ENCODE measurements around the gene NNT.
"Not testable (repeated sequence)": the region's sequence is repeated elsewhere in the genome, so short reads cannot be mapped to it uniquely, and the experiment has no call there.

The NNT gene

DNA sequence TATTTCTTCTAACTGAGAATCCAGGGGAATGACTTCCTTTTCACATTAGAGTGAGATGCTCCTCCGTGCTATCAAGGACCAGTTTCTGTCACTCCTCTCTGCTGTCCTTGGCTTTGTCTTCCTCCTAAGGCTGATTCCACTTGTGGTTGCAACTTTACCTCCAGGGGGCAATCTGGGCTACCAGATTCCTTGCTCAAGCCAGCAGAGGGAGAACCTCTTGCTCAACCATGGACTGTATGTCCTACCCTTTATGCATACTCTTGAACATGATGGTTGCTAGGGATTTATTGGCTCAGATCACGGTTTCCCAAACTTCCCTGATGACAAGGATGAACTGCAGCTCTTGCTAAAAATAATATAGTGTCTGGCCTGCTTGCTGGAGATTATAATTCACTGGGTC is 24.0 kb downstream of the NNT start:
- no peak for DNase-seq (ENCODE audit: low read depth)

DNA sequence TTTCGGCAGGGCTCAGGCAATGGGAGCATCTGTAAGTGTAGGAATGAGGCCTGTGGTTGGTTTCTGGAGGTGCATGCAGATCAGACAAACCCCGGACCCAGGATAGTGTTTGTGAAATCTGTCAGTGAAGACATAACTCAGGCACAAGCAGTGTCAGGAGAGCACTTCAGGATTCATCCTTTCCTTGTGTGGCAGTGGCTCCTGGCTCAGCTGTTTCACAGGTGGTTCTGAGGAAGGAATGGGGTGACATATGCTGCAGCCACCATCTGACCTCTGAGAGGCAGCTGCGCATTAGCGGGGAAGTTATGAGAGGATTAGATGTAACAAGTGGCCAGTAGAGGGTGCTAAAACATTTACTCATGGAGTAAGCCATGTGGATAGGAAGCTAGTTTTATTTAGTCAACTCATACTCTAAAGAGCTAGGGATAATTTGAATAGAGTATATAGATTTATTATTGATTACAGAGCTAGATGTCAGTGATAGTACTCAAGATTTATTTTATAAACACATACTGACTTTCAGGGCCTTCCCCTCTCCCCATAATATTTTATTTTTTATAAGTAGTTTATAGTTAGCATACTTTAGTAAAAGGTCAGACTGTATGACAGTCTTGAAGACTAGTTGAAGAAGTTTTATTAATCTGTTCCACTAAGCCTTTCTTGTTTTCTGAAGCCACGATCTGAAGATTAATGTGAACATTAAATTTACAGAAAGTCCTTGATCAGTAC is 28.4 kb downstream of the NNT start:
- peak; percentile 15 for DNase-seq (ENCODE audit: low read depth)

DNA sequence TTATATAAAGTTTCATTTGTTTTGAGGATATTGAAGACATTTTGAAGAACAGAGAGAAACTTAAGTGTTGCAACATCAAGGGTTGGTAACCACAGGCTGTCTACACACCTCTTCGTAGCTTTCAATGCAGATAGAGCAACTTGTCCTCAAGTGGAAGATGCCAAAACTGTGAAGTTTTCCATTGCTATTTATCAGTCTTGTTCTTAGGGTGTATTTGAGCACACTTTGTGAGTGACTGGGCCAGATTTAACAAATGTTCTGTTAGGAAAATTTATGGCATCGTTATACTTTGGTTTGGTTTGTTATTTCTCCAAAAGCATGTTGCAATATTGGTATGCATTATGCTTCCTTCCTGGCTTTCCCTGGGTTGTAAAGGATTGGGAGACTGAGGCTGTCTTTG is 31.6 kb downstream of the NNT start:
- no peak for DNase-seq (ENCODE audit: low read depth)

DNA sequence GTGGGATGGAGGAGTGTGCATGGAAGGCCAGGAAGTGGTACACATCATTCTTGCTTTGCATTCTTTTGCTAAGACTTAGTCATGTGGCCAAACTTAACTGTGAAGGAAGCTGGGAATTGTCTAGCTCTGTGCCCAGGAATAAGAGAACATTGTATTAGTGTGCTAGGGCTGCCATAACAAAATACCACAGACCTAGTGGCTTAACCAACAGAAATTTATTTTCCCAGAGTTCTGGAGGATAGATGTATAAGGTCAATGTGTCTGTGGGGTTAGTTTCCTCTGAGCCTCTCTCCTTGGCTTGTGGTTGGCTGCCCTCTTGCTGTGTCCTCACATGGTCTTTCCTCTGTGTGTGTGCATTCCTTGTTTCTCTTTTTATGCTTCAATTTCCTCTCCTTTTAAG is 32.4 kb downstream of the NNT start:
- no peak for DNase-seq (ENCODE audit: low read depth)

DNA sequence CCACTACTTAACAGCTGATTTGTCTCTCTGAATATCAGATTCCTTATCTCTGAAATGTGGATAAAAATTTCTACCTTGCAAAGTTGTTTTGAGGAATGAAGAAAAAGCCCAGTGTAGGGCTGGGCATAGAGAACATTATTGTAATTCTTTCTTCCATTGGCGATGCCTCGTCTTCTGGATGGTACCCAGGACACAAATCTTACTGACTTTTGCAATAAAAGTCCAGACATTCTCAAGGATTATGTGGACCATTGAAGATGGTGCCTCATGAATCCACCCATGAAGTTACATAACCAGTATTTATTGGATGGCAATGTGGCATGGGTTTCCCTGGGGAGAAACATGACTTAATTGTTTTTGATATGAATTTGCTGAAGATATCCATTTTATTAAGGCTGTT is 33.1 kb downstream of the NNT start:
- no peak for DNase-seq (ENCODE audit: low read depth)

DNA sequence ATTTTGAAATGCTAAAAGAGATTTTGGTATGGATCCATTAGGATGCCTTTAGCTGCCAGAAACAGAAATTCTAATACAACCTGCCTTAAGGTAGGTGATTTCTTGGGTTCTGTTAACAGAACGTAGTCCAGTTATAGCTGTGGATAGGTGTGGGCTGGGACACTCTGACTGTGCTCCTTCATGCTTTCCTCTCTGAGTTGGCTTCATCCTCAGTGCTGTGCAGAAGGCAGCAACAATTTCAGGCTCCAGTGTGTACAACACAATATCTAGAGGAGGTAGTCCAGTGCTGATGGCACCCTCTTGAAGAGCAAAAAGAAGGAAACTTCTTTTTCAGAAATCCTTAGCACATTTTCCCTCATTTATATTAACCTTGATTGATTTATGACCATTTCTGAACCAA is 34.4 kb downstream of the NNT start:
- no peak for DNase-seq (ENCODE audit: low read depth)

DNA sequence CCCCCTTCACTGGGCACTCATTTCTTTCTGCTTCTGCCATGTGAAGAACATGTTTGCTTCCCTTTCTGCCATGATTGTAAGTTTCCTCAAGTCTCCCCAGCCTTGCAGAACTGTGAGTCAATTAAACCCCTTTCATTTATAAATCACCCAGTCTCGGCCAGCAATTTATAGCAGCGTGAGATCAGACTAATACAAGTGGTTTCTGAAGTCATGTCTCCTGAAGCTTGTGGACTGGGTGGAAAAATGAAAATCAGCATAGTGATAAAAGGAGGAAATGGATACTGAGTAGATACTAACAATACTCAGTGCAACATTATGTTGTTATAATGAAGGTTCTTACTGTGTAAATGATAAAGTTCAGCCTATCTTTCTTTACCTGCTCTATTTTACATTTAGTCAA is 35.1 kb downstream of the NNT start:
- DNase-seq (ENCODE audit: low read depth): no peak

DNA sequence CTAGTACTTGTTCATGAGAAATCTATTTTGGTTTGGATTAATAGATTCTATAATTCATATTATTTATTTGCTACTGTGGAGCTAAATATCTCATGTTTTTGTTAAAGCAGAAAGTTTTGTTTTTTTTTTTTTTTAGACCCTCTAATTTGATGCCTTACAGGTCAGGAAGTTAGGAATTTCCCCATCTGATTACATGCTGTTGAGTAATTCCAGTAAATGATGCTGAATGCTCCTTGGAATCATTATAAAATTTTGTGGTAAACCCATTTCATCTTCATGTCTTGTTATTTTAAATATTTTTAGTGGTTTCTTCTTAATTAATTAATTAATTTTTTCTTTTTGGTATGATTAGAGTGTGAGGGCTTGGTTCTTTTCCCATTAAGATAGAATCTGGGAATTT is 35.6 kb downstream of the NNT start:
- no peak for DNase-seq (ENCODE audit: low read depth)

DNA sequence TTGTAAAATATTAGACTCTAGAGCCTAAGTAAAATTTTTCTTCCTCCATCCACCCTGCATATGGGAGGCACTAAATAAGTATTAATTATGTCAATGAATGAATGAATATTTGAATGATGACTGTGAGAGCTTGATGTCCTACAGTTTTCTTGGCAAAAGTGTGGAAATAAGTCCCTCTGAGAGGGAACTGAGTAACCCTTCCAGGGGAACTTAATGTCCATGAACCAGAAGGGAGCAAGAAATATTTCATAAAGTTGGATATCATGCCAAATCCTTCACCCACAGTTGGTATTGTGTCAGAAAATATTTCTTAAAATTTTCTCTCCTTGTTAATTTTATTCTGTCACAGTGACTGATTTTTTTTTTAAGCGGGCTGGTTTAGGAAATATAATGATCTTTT is 36.6 kb downstream of the NNT start:
- no peak for DNase-seq (ENCODE audit: low read depth)

DNA sequence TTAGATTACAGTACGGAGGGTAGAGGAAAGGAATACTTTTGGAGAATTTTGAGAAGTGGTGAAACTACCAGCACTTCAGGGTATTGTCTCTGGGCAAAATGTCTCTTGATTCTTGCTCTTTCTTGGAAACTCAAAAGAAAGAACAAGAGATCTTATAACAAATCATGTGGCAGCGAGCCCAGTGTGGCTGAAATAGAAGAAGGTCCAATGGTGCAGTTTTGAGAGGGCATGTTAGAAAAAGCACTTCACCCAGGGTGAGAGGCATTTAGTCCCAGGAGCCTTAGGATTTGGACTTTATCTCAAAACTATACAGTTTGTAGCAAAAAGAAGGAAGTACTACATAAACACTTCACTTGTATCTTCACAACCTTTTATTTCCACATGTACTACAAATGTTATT is 39.4 kb downstream of the NNT start:
- DNase-seq (ENCODE audit: low read depth): no peak

DNA sequence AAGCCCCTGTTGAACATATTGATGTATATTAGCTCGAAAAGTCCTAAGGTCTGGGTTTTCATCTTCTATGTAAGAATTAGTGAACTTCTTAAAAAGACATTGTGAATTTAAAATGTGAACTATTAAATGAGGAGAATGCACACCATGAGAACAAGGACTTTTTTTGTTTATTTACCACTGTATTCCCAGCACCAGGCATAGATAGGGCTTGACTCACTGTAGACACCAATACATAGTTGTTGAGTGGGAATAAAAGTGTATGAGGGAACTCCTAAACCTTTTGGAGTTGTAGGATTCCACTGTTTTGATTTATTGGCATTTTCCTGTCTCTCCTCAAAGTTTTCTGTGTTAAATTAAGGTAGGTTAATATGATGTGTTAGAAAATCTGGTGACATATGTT is 40.3 kb downstream of the NNT start:
- no peak for DNase-seq (ENCODE audit: low read depth)

DNA sequence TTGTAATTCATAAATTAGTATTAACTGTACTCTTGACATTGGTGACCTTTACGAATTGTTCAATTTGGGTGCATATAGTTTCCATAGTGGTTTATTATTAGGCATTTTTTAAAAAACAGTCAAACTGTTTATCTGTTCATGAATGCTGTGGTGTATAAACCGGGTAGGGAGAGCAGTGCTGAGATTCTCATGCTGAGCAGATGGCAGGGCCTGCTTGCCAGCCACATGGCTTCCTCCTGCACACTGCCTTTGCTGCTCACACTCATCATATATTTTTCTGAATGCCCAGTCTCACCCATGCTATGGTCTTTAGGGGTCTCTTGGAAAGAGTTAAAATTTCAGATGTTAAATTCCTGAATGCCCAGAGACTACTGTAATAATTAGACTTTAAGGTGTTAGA is 40.8 kb downstream of the NNT start:
- DNase-seq (ENCODE audit: low read depth): no peak

DNA sequence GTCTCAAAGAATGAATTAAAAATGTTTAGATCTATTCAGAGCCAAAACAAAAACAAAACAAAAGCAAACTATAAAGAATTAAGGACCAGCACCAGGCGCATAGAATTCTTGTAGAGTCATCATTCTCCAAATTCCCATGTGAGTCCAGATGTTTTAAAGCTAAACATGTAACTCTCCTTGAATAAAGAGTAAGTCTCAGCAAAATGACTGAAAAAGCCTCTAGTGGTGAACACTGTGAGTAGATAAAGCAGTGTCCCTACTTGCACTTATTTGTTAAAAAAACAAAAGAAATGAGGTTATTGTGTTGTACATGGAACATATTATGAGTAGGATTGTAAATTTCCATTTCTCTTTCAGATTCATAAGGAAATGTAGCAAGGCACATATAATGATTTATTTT is 44.0 kb downstream of the NNT start:
- no peak for DNase-seq (ENCODE audit: low read depth)

DNA sequence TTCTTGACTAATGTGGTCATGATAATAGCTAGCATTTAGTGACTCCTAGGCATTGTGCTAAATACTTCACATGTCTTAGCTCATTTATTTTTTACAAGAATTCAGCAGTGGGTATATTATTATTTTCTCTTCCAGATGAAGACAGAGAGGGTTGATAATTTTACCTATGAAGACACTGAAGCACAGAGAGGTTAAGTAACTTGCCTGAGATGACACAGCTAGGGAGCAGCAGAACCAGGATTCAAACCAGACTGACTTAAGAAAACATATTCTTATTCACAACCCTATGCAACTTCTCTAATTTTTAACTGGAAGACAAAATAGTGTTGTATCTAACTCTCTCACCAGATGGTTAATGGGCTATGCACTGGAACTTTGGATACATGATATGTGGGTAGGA is 44.8 kb downstream of the NNT start:
- DNase-seq (ENCODE audit: low read depth): no peak

DNA sequence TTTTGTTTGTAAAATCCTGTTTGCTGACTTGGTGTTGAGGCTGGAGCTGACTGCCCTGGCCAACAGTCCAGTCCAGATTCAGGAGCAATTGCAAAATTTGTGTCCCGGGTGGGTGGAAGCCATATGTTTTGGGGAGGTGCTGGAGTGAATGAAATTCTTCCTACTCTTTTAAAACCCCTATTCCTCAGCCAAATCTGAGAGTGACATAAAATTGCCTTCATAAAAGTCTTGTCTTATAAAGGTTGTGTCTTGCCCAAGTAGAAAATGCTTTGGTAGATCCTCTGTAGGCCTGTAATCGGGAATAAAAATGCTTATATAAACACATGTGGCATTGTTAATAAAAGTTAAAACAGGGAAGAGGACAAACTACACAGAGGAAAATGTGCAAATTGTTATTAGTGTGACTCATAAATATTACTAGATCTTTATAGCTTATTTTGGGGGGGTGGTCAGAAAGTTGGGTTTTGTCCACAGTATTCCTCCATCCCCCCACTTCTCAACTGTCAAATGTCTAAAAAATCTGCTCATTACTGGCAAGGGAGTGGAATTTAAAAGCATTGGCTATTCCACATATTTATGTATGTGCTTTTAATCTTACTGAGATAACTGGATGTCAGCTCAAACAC is 45.6 kb downstream of the NNT start:
- DNase-seq (ENCODE audit: low read depth): no peak

DNA sequence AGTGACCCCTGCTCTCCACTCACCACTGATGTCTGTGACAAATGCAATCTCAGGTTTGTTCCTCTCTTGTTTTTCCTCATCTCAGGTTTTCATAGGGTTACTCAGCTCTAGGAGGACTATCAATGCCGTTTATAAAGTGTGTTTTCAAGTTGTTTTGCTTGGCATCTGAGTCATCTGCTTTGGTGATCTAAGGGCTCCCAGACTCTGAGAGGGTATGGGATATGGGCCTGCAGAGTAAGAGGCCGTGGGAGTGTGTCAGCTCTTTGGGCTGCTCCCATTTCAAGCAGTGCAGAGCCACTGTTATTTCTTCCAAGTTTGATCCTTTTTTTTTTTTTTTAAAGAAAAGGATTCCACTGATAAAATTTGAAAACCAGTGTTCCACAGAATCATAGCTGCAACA is 46.3 kb downstream of the NNT start:
- no peak for DNase-seq (ENCODE audit: low read depth)

DNA sequence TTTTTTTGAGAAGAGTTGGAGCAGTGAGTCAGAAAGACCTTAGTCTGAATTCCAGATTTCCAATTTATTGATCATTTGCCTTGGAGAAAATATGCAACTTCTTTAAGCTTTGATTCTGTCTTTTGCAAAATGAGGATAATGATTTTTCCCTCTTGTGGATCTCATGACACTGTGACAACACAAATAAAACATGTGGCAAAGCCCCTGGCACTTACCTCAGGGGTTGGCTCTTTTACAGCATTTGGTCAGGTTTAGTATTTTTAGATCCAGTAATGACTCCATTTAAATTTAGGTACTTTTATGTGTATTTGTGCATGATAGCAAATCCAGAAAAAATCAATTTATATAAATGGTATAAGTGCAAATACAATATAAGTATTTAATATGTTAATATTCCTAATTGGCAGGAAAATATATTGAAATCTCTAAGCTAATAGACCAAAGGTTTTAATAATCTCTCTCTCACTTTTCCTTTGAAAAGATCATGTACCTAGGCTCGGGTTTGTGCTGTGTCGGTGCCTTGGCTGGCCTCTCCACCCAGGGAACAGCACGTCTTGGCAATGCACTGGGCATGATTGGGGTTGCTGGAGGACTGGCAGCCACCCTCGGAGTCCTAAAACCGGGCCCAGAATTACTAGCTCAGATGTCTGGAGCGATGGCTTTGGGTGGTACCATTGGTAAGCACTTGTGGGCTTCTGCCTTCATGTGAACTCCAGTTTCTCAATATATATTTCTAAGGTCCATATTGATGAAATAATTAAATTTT is 49.7 kb downstream of the NNT start:
- DNase-seq (ENCODE audit: low read depth): no peak

DNA sequence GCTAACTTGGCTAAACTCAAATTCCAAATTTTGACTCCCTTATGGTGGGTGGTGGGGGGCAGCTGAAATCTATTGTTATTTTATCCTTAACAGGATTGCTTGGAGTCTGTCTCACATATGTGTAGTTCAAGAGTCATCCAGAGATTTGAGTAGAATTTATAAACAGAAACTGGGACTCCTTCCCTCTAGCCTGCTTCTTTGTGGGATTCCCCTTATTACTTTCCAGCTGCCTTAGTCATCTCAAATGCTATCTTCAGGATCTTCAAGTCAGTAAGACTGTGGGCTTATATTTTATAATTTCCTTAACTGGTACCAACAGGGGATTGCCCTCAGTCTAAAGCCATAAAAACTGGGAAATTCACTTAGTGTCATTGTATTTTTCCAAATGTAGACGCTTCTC is 55.5 kb downstream of the NNT start:
- no peak for DNase-seq (ENCODE audit: low read depth)

DNA sequence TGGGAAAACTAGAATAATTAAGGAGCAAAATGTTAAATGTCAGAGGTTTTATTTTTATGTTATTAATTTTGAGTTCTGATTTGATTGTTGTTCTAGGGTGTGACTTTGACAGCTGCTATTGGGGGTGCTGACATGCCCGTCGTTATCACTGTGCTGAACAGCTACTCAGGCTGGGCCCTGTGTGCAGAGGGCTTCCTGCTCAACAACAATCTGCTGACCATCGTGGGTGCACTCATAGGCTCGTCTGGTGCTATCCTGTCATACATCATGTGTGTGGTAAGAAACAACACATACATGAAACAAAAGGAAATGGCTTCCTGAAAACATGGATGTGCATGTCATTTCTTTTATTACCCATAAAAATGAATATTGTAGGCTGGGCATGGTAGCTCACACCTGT is 56.1 kb downstream of the NNT start:
- no peak for DNase-seq (ENCODE audit: low read depth)

DNA sequence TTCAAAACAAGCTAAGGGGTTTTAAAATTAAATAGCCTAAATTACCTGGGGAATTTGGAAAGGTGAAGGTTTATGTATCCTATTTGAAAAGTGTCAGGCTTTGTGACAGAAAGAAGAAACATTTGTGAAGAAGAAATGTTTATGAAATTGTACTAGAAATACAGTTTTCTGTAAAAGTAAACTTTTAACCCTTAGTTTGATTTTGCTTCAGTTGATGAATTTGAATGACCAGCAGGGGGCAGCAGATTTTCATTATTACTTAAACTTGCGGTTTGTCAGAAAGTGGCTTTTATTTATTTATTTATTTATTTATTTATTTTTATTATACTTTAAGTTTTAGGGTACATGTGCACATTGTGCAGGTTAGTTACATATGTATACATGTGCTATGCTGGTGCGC is 58.1 kb downstream of the NNT start:
- DNase-seq (ENCODE audit: low read depth): no peak

DNA sequence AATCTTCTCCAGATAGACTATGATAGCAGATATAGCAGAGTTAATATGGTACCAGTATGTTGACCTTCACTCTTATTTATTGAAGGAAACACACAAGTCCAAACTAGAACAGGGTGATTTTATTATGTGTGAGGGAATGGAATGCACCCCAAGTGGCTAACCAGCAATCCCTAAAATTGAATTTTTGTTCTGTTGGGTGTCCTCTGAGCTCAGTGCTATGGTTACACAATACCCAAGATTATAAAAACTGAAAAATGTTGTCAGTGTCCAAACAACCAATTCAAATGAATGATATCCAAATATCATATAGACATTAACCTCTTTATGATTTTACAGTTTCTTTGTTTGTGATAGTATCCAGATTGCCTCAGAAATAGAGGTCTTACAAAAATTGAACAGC is 60.9 kb downstream of the NNT start:
- DNase-seq (ENCODE audit: low read depth): no peak

DNA sequence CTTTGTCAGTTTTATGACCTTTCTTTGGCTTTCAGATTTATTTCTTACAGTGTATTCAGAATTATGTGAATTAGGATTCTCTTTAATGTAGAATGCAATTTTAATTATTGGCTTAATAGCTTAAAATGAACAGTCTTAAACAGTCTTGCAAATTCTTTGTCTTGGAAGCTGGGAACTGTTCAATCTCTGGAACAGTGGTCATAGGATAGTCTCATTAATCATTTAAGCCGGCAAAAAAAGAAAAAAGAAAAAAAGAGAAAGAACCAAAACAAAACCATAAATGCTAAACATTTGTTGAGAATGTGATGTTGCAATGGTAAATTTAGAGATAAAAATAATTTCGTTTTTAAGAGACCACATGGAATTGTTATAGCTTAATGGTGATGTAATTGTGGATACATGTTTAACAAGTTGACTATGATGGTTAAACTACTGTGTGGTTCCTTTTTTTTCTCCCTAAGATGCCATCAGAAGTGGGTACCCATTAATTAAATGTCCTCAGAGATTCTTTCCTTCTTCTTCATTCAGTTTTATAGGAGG is 61.6 kb downstream of the NNT start:
- DNase-seq (ENCODE audit: low read depth): no peak

DNA sequence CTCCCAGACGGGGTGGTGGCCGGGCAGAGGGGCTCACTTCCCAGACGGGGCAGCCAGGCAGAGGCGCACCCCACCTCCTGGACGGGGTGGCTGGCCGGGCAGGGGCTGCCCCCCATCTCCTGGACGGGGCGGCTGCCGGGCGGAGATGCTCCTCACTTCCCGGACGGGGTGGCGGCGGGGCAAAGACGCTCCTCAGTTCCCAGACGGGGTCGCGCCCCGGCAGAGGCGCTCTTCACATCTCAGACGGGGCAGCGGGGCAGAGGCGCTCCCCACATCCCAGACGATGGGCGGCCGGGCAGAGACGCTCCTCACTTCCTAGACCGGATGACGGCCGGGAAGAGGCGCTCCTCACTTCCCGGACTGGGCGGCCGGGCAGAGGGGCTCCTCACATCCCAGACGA is 62.8 kb downstream of the NNT start:
- not testable (repeated sequence) for DNase-seq (ENCODE audit: low read depth)
